ENCODE measurements around the gene ADGRV1.
"Not testable (repeated sequence)": the region's sequence is repeated elsewhere in the genome, so short reads cannot be mapped to it uniquely, and the experiment has no call there.

The ADGRV1 gene

DNA sequence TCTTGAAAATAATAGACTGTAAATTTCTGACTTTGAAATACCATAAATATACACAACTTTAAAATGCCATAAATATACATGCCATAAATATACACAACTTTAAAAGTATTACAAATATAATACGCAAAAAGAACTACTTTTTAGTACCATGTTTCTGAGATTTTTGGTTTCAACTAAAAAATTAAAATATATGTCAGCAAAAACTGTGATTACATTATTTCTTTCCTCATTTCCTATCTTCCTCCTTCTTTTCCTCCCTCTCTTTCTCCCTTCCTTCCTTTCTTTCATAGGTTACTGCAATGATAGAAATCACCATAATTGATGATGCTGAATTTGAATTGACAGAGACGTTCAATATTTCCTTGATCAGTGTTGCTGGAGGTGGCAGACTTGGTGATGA lies 200.5 kb downstream of the ADGRV1 start:
- no peak for DNase-seq

GRCh38 chr5:90767710-90768109 lies 209.1 kb downstream of the ADGRV1 start:
- DNase-seq = no peak

DNA sequence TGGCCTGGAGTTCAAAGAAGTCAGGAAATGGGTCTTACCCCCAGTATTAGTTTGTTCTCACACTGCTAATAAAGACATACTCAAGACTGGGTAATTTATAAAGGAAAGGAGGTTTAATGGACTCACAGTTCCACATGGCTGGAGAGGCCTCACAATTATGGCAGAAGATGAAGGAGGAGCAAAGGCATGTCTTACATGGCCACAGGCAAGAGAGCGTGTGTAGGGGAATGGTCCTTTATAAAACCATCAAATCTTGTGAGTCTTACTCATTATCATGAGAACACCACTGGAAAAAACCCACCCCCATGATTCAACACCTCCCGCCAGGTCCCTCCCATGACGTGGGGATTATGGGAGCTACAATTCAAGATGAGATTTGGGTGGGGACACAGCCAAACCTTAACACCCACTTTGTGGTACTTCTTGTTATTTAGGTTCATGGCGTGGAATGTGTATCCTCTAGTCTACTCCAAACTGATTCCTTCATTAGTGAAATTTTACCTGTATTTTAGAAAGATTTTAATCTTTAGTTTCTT lies 211.5 kb downstream of the ADGRV1 start:
- not testable (repeated sequence) for DNase-seq

DNA sequence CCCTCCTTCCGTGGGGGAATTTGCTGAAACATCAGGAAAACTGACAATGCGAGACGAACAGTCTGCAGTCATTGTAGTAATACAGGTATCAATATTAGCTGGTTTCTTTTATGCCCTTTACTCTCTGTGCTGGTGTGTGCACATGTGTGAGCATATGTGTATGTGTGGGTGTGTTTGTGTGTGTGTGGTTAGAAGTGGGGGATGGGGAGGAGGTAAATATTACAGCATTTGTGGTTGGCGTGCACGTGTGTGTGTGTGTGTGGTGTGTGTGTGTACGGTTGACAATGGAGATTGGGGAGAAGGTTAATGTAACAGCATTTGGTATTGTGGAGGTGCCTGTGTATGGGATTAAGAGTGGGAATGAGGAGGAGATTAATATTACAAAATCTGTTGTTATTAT lies 219.4 kb downstream of the ADGRV1 start:
- no peak for DNase-seq

GRCh38 chr5:90783460-90784333 lies 225.1 kb downstream of the ADGRV1 start:
- peak; percentile 66 for DNase-seq

DNA sequence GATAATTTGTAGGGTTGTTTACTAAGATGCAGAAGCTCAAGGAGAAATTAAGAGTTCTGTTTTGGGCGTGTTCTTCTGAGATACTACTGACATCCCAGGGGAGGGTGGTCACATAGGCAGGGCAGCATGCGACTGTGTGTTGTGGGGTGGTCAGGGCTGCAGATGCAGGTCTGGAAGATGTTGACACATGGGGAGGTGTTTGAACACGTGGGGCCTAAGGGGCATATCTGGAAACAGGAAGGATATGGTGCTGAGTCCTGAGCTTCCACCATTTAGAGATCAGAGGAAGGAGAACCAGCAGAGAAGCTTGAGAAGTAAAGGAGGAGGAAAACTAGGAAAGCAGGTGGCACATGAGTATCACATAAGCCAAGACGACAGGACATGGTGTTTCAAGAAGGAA lies 228.2 kb downstream of the ADGRV1 start:
- DNase-seq = no peak

DNA sequence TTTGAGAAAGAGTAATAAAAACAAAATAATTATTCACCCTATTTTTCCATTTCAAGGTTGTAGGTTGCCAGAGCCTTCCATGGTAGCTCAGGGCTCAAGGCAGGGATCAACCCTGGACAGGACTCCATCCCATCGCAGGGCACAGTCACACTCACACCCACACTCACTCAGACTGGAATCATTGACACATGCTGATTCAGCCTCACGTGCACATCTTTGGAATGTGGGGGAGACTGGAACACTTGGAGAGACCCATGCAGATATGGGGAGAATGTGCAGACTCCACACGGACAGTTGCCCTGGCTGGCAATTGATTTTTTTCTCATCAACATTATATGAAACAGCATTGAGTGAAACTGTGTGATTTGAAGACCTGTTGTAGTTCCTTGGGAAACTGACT lies 234.1 kb downstream of the ADGRV1 start:
- DNase-seq = no peak

- DNase-seq = no peak
Measured at GRCh38 chr5:90793183-90793582, 234.6 kb downstream of the ADGRV1 start.

DNA sequence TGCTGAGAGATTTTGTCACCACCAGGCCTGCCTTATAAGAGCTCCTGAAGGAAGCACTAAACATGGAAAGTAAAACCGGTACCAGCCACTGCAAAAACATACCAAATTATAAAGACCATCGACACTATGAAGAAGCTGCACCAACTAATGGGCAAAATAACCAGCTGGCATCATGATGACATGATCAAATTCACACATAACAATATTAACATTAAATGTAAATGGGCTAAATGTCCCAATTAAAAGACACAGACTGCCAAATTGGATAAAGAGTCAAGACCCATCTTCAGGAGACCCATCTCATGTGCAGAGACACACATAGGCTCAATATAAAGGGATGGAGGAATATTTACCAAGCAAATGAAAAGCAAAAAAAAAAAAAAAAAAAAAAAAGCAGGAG lies 238.3 kb downstream of the ADGRV1 start:
- DNase-seq = not testable (repeated sequence)

GRCh38 chr5:90800082-90800481 lies 241.5 kb downstream of the ADGRV1 start:
- DNase-seq = not testable (repeated sequence)

GRCh38 chr5:90800515-90800914 lies 241.9 kb downstream of the ADGRV1 start:
- not testable (repeated sequence) for DNase-seq

- no peak for DNase-seq
Measured at GRCh38 chr5:90802474-90803317, 244.1 kb downstream of the ADGRV1 start.

DNA sequence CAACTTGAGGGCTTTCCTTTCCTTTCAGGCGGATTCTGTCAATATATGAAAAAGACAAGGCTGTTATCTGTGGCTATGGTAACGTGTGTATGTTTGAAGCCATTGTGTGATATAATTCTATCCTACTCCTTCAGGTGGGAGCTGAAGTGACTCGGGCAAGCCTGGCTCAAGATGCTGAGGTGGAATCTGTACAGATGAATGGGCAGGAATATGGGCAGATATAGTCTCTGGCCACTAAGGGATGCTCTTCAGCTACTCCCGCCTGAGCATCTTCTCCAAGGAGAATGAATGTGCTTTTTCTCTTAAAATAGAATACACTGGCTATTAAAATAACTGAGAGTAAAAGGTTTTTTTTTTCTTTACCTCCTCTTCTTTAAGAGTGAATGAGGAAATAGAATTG lies 244.8 kb downstream of the ADGRV1 start:
- no peak for DNase-seq

DNA sequence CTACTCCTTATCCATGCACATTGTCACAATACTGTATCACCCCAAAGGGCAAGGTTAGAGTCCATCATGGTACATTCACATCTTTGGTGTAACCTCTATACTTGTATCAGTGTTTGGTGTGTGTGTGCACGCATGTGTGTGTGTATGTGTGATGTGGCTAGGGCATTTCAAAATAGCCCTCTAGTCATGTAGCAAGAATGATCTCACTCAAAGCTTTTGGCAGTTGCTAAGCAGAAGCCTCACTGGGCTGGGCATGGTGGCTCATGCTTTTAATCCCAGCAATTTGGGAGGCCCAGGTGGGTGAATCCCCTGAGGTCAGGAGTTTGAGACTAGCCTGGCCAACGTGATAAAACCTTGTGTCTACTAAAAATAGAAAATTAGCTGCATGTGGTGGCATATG lies 245.3 kb downstream of the ADGRV1 start:
- DNase-seq = no peak

DNA sequence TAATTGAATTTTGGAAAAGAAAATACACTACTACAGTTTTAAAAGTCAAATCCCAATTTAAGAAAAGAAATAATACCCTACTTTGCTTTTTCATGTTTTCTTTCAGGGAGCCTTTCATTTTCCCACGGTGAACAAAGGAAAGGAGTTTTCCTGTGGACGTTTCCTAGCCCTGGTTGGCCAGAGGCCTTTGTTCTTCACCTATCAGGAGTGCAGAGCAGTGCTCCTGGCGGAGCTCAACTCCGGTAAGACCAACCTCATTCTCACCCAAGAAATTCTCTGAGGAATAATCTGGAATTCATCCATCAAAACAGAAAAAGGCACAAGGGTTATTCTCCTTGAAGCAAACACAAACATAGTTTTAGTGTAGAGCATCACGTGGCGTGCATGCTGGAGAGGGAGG lies 248.9 kb downstream of the ADGRV1 start:
- DNase-seq = no peak

GRCh38 chr5:90809311-90810056 lies 250.9 kb downstream of the ADGRV1 start:
- DNase-seq = no peak

DNA sequence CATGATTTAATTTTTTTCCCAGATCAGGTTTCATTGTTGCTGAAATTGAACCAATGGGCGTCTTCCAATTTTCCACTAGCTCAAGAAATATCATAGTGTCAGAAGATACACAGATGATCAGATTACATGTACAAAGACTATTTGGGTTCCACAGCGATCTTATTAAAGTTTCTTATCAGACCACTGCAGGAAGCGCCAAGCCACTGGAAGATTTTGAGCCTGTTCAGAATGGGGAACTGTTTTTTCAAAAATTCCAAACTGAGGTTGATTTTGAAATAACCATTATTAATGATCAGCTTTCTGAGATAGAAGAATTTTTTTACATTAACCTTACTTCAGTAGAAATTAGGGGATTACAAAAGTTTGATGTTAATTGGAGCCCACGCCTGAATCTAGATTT lies 251.6 kb downstream of the ADGRV1 start:
- DNase-seq = no peak

- no peak for DNase-seq
Measured at GRCh38 chr5:90813392-90813791, 254.8 kb downstream of the ADGRV1 start.

DNA sequence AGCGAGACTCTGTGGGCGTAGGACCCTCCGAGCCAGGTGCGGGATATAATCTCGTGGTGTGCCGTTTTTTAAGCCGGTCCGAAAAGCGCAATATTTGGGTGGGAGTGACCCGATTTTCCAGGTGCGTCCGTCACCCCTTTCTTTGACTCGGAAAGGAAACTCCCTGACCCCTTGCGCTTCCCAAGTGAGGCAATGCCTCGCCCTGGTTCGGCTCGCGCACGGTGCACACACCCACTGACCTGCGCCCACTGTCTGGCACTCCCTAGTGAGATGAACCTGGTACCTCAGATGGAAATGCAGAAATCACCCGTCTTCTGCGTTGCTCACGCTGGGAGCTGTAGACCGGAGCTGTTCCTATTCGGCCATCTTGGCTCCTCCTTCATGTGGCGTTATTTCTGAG lies 263.5 kb downstream of the ADGRV1 start:
- DNase-seq = not testable (repeated sequence)

- no peak for DNase-seq
Measured at GRCh38 chr5:90824436-90824835, 265.8 kb downstream of the ADGRV1 start.

DNA sequence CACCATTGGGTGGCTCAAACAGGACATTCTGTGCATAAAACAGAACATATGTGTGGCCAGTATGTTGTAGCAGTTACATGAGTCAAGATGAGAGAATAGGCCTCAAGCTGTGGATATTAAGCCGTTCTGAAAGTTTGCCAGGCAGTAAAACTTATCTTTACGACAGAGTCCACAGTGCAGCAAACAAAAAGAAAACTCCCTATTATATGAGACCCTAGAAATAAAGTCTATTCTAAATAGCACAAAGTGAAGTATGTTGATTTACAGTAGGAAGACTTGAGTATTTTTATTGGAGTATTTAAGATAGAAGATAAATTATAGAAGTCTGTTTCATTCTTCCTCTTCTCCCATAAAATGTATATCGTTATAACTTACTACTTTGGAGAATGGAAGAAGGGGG lies 271.5 kb downstream of the ADGRV1 start:
- DNase-seq = no peak

- DNase-seq = no peak
Measured at GRCh38 chr5:90833753-90834152, 275.2 kb downstream of the ADGRV1 start.

- DNase-seq = no peak
Measured at GRCh38 chr5:90834711-90835110, 276.1 kb downstream of the ADGRV1 start.
